Mucosa of gallbladder (tissue), 1 donor: ENCODE data around the gene ZDHHC8. TPM values are rescaled to one million over a fixed set of nuclear protein-coding genes. Genes with fewer than 3 reads are reported as not detected.
"Not testable (repeated sequence)": the region's sequence is repeated elsewhere in the genome, so short reads cannot be mapped to it uniquely, and the experiment has no call there.

ENCODE experiments used
- DNase-seq: peaks from one replicate; pipeline ENCODE4 v3.0.0-alpha.2; 2020; ENCODE audit warnings: low spot score
- total RNA-seq: library from RNA; stranded (reverse); gene quantifications from one replicate; pipeline ENCODE4 v1.2.1, GENCODE V29; 2021
- donor health status: DM: no; HTN: no; CAD: no.

Gene ZDHHC8
- total RNA-seq, 1 donor from 2014 or later = 64.8 TPM

DNA sequence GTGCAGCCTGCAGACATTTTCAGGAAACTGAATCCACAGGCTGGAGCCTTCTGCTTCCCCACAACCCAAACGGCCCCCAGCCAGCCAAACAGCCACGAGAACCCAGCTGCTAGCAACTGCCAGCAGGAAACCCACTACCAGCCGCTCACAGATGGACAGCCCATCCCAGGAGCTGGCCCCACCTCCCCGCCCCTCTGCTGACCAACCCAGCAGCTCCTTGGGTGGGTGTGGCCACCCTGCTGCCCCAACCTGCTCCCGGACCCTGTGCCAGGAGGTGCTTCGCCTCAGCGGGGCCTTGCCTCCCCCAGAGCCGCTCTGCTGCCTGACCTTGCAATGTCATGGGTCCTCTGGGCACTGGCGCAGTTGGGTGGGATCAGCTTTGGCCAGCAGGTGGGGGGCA is 27.5 kb downstream of the ZDHHC8 start:
- DNase-seq = no peak

- DNase-seq = not testable (repeated sequence)
Observed at GRCh38 chr22:20159531-20159930, 27.9 kb downstream of the ZDHHC8 start.

GRCh38 chr22:20160041-20160440 is 28.4 kb downstream of the ZDHHC8 start:
- DNase-seq = no peak

DNA sequence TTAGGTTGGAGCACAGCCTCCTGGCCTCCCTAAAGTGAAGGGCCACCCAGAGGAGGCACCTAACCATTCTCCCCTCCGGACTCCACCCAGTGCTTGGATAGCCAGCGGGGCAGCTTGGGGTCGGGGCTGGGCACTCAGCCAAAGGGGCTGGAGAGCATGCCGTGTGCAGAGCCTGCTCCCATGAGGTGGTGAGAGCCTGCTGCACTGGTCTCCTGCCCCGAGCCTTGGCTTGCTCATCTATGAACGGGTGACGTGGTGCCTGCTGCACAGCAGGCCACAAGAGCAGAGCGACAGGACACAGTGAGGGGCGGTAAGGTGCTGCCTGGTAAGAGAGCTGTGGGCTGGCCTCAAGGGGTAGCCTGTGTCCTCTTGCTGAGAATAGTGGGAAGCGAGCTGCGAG is 33.3 kb downstream of the ZDHHC8 start:
- DNase-seq = no peak

- DNase-seq = no peak
Observed at GRCh38 chr22:20165421-20165820, 33.8 kb downstream of the ZDHHC8 start.

GRCh38 chr22:20165913-20166312 is 34.3 kb downstream of the ZDHHC8 start:
- DNase-seq = no peak

GRCh38 chr22:20166703-20167102 is 35.1 kb downstream of the ZDHHC8 start:
- DNase-seq = no peak

DNA sequence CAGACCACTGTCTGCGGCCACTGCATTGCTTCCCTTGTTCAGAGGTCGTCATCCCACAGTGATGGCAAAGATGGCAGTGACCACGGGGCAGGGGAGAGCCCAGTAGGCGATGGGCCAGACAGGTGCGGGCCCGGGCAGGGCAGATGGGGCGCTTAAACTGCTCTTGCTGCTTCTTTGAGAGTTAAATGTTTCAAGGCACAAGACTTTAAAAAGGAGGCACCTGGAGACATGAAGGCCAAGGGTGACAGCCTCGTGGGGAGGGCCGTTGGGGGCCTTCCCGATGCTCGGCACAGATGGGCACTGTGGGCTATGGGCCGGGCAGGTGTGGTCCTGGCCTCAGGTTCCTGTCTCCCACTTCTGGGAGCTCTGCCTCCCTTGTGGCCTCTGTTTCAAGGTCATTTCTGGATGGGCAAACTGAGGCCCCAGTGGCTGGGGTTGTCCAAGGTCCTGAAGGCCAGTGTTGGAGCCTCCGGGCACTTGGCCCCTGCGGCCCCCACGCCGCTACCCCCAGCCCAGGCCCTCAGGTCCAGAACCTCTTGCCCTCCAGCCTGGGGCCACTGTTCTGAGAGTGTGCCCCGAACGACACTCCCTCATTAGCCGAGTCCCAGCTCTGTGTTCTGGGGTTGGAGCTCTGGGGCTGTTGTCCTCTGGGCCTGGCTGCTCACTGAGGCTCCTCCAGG is 36.2 kb downstream of the ZDHHC8 start:
- DNase-seq = no peak

DNA sequence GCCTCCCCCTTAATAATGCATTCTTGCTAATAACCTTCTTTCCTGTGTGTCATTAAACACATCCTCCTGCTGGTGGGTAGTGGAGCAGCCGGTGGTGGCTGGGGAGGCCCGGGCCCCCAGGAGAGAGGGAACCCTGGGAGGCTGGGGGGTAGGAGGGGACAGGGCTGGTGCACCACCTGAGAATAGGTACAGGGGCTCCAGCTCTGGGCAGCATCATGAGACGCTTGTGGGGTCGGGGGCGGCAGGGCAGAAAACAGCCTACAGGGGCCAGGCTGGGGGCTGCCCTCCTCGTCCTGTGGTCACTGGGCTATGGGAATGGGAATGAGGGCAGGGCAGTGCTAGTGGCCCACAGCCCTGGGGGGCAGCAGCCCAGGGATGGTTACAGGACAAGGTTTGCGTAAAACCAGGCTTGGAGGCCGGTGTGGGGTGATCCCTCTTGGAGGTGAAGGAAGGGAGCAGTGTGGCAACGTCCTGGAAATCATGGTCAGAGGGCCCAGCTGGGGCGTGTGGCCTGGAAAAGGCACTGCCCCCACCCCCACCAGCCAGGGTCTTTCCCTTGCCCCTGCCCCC is 37.7 kb downstream of the ZDHHC8 start:
- DNase-seq = no peak

DNA sequence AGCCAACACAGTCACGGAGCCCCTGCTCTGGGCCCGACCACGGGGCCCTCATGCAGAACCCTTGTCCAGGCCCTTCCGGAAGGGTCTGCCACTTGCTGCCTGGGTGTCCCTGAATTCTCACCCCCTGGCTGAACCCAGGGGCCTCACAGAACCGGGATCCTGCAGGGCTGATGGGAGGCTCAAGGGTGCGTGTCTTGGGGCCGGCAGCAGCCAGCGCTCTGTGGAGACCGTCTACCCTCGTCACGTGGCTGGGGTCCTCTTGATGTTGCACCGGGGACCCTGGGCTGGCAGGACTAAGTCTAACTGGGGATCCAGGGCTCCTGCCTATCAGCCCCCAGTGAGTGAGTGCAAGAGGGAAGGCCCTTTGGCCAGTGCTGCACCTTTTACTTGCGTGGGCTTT is 38.6 kb downstream of the ZDHHC8 start:
- DNase-seq = no peak

DNA sequence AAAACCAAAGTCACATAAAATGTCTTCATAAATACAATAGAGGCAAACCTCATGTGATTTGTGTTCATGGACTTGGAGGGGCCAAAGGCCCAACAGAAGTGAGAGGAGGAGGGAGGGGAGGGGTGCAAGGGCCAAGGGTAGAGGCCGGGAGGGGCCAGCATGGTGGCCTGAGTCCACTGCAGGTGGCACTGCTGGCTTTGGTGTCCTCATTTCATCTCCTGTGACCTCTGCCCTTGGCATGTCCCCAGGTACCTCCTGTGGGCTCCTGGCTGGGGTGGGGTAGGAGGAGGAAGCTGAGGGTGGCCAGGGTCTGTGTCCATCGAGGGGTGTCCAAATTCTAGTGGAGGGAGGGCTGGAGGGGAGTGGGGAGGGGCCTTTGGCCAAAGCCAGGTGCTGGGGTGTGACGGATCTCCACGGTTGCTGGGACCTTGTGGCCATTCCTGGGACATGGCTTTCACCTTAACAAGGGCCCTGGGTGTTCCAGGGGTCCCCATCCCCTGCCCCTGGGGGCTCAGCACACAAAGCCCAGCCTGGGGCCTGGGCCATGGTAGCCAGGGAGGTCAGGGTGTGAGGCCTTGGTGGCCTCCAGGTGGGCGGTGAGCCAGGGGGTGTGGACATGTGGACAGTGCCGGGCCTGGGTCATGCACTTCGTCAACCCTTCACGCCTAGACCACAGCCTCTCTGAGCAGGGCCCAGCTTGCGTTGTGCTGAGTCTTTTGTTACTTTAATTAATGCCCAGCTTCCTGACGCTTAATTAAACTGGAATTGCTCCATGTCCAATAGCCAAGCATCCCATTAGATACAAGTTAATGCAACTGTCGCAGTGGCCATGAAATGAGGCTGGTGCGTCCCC is 39.9 kb downstream of the ZDHHC8 start:
- no peak for DNase-seq

DNA sequence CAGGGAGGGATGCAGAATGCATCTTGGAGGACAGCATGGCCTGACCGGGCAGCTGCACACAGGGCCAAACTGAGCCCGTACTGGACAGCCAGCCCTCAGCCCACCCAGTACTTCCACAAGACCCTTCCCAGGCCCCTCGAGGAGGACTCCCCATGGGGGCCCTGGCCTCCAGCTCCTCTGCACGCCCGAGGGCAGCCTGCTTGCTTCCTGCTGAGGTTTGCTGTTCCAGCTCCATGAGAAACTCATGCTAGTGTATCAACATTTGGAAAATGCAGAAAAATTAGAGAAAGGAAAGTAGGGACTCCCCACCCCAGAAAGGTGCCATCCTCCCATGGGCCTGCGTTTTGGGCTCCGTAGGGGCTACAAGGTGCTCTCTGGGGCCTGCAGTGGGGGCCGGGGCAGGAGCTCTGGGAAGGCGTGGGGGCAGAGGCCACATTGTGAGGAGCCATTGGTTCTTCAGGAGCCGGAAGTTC is 40.6 kb downstream of the ZDHHC8 start:
- DNase-seq = no peak

DNA sequence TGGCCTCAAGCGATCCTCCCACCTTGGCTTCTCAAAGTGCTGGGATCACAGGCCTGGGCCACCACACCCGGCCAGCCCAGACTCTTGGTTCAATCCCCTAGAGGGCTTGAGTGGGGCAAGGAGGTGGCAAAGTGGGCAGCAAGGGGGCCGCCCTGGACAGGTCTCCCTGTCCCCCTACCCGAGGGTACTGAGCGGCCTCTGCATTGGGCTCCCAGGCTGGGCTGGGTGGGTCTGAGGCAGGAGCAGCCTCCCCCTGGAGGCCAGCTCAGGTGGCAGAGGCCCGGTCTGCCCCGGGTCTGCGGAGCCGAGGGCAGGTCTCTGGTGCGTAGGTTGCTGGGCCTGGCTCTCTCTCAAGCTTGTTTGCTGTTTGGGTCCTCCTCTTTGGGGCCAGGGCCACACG is 41.6 kb downstream of the ZDHHC8 start:
- no peak for DNase-seq

GRCh38 chr22:20173772-20174171 is 42.2 kb downstream of the ZDHHC8 start:
- no peak for DNase-seq

GRCh38 chr22:20174785-20175596 is 43.4 kb downstream of the ZDHHC8 start:
- no peak for DNase-seq

DNA sequence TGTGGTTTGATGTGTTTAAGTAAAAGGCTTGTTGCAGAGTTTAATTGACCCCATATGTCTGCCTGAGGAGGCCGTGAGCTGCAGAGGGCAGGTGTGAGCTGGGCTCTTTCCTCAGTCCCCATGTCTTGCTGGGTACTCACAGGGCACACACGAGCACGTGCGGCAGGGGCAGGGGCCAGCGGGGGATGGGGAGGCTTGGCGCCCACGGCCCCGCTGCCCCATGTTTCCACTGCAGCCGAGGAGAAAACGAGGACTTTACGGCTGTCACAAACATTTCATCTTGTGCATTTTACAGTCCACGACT is 43.9 kb downstream of the ZDHHC8 start:
- DNase-seq = no peak

DNA sequence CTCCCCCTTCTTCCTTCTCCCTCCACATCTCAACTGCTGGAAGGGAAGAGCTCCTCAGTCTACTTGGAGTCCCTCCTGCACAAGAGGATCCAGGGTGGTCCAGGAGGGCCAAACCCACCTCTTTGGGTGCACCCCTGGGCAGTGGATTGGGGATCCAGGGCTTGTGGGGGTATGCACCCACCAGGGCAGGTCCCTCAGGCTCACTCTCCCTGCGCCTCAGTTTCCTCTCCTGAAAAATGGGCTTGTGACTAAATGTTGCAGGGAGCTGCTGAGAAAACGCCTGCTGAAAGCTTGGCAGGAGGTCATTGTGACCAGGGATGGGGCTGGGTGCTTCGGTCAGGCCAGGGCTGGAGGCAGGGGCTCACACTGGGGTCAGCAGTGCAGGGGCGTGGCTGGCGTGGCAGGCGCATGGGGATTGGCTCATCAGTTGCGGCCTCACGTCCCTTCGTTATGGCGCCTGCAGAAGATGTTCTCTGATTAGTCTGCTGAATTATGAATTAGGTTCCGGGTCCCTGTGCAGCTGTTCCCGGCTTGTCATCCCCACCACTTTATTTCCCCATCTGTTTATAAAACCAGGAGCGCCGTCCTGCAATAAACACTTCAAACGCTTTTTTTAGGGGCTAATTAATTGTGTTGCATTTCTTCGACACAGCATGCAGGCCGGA is 44.9 kb downstream of the ZDHHC8 start:
- no peak for DNase-seq

GRCh38 chr22:20177217-20177911 is 45.8 kb downstream of the ZDHHC8 start:
- DNase-seq = no peak

DNA sequence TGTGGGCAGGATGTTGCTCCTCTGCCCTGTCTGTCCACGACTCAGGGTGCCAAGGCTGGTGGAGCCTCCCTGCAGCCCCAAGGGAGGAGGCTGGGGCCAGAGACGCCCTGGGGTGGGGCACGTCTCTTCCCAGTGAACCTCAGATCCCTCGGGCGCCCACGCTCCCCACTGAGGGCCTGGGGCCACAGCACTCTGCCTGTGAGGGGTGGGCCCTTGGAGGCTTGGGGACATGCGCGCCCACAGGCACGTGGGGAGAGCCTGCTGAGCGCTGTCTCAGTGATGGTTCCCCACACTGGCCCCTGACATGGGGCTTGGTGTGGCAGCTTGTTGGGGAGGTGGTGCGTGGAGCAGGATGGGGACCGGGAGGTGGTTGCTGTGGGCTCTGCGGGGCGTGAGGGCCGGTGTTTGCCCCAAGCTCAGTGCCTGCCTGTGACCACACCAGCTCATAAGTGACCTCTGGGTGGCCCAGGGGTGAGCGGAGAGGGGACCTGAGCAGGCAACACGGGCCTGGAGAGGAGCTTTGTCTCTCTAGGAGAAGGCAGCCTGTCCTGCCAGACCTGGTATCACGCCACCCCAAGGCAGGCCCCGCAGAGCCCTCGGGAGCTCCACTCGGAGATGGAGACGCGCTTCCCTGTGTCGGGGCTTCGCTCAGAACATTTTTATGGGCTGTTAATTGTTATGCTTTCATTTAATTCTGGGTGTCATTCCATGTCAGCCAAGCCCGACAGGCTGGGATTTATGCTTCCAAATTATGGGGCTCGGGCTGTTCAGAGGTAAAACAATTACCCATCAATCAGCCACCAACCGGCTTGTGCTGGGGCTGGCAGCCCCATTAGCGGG is 46.7 kb downstream of the ZDHHC8 start:
- DNase-seq = no peak

- DNase-seq = no peak
Observed at GRCh38 chr22:20178915-20179227, 47.3 kb downstream of the ZDHHC8 start.
